GM21723 (cell line): ENCODE measurements around the gene KCNJ10.
A peak's percentile ranks its signal among the peaks of the same experiment; 100 is the strongest.

Experiments
- ATAC-seq: cut with Tn5 transposase; IDR thresholded peaks from one replicate; pipeline ENCODE4 v1.9.1; 2021; ENCODE audit warnings: mild to moderate bottlenecking, moderate library complexity; ENCODE audit not compliant: unreplicated experiment

The KCNJ10 gene

GRCh38 chr1:160099716-160100375 is 29.9 kb upstream of the KCNJ10 start:
- no peak for ATAC-seq

- peak; percentile 81 for ATAC-seq
Observed at GRCh38 chr1:160098852-160099561, 29.0 kb upstream of the KCNJ10 start.

GRCh38 chr1:160097911-160098851 is 28.2 kb upstream of the KCNJ10 start, which contains the start of gene IGSF8:
IGSF8 (minus strand) TSS chr1:160098619; CDS start chr1:160098472, 147 bp downstream.
- peak; percentile 56 for ATAC-seq

- no peak for ATAC-seq
Observed at GRCh38 chr1:160097151-160097910, 27.4 kb upstream of the KCNJ10 start.

- ATAC-seq = no peak
Observed at GRCh38 chr1:160096274-160097116, 26.5 kb upstream of the KCNJ10 start.

GRCh38 chr1:160095382-160096105 is 25.6 kb upstream of the KCNJ10 start:
- no peak for ATAC-seq

GRCh38 chr1:160094806-160095205 is 24.8 kb upstream of the KCNJ10 start:
- ATAC-seq = no peak

GRCh38 chr1:160094291-160094625 is 24.3 kb upstream of the KCNJ10 start:
- no peak for ATAC-seq

- ATAC-seq = no peak
Observed at GRCh38 chr1:160093624-160094290, 23.8 kb upstream of the KCNJ10 start.

GRCh38 chr1:160093069-160093395 is 23.1 kb upstream of the KCNJ10 start:
- ATAC-seq = no peak

GRCh38 chr1:160092366-160093068 is 22.6 kb upstream of the KCNJ10 start:
- no peak for ATAC-seq

GRCh38 chr1:160091666-160092223 is 21.8 kb upstream of the KCNJ10 start:
- no peak for ATAC-seq

- no peak for ATAC-seq
Observed at GRCh38 chr1:160090760-160091159, 20.8 kb upstream of the KCNJ10 start.

GRCh38 chr1:160089883-160090282 is 19.9 kb upstream of the KCNJ10 start:
- no peak for ATAC-seq

- ATAC-seq = no peak
Observed at GRCh38 chr1:160087118-160087662, 17.2 kb upstream of the KCNJ10 start.

- no peak for ATAC-seq
Observed at GRCh38 chr1:160086456-160086892, 16.5 kb upstream of the KCNJ10 start.

- peak; percentile 54 for ATAC-seq
Observed at GRCh38 chr1:160085686-160086455, 15.9 kb upstream of the KCNJ10 start.
